ENCODE data around the gene PAGE2.
"Not testable (repeated sequence)": the region's sequence is repeated elsewhere in the genome, so short reads cannot be mapped to it uniquely, and the experiment has no call there.

The PAGE2 gene

GRCh38 chrX:55088795-55089489 is at the start of gene PAGE2:
Gene PAGE2 (plus strand): TSS chrX:55089018. CDS start chrX:55090021, 1,003 bp downstream.
- no peak for DNase-seq (ENCODE audit: low spot score)

- no peak for DNase-seq (ENCODE audit: low spot score)
These were observed 49.3 kb upstream of the PAGE2 start for GRCh38 chrX:55039471-55039870.

GRCh38 chrX:55041514-55041913 is 47.3 kb upstream of the PAGE2 start:
- no peak for DNase-seq (ENCODE audit: low spot score)

- DNase-seq (ENCODE audit: low spot score), result not testable (repeated sequence)
These were observed 38.2 kb upstream of the PAGE2 start for GRCh38 chrX:55050599-55050998.

GRCh38 chrX:55056820-55057674 is 31.8 kb upstream of the PAGE2 start:
- DNase-seq (ENCODE audit: low spot score), result peak; percentile 11

- peak; percentile 40 for DNase-seq (ENCODE audit: low spot score)
These were observed 31.1 kb upstream of the PAGE2 start for GRCh38 chrX:55057675-55058249.

GRCh38 chrX:55067180-55067579 is 21.6 kb upstream of the PAGE2 start:
- not testable (repeated sequence) for DNase-seq (ENCODE audit: low spot score)

- DNase-seq (ENCODE audit: low spot score), result no peak
These were observed 16.5 kb upstream of the PAGE2 start for GRCh38 chrX:55072286-55072685.

GRCh38 chrX:55074851-55075467 is 13.9 kb upstream of the PAGE2 start, which contains the start of gene PAGE2B:
Gene PAGE2B (plus strand): TSS chrX:55075030. CDS start chrX:55076042, 1,012 bp downstream.
- DNase-seq (ENCODE audit: low spot score), result no peak

- DNase-seq (ENCODE audit: low spot score), result no peak
These were observed 9.9 kb downstream of the PAGE2 start for GRCh38 chrX:55098691-55099090.

- no peak for DNase-seq (ENCODE audit: low spot score)
These were observed 10.3 kb downstream of the PAGE2 start for GRCh38 chrX:55099162-55099561.

- no peak for DNase-seq (ENCODE audit: low spot score)
These were observed 13.9 kb downstream of the PAGE2 start for GRCh38 chrX:55102754-55103153.

GRCh38 chrX:55107262-55107661 is 18.4 kb downstream of the PAGE2 start:
- DNase-seq (ENCODE audit: low spot score), result no peak

GRCh38 chrX:55107911-55108310 is 19.1 kb downstream of the PAGE2 start:
- no peak for DNase-seq (ENCODE audit: low spot score)

- DNase-seq (ENCODE audit: low spot score), result no peak
These were observed 20.5 kb downstream of the PAGE2 start for GRCh38 chrX:55109306-55109705.

GRCh38 chrX:55111578-55112254 is 22.9 kb downstream of the PAGE2 start:
- no peak for DNase-seq (ENCODE audit: low spot score)

- not testable (repeated sequence) for DNase-seq (ENCODE audit: low spot score)
These were observed 27.8 kb downstream of the PAGE2 start for GRCh38 chrX:55116589-55116988.

GRCh38 chrX:55118574-55118973 is 29.8 kb downstream of the PAGE2 start:
- no peak for DNase-seq (ENCODE audit: low spot score)

- DNase-seq (ENCODE audit: low spot score), result no peak
These were observed 30.5 kb downstream of the PAGE2 start for GRCh38 chrX:55119271-55119670.

- no peak for DNase-seq (ENCODE audit: low spot score)
These were observed 30.9 kb downstream of the PAGE2 start for GRCh38 chrX:55119712-55120111.

GRCh38 chrX:55120761-55121358 is 32.0 kb downstream of the PAGE2 start:
- DNase-seq (ENCODE audit: low spot score), result no peak

Measured in globus pallidus (tissue), 1 donor.